Thoracic aorta (tissue), 2 donors: ENCODE results near the gene CHKA. TPM values are rescaled to one million over a fixed set of nuclear protein-coding genes. Genes with fewer than 3 reads are reported as not detected.

Experiments
- ATAC-seq: fragments of 150-250 bp; one replicate; pipeline ENCODE4 v1.8.0; 2017; ENCODE audit warnings: low read depth; ENCODE audit not compliant: insufficient number of reproducible peaks, low FRiP score
- DNase-seq: peaks from one replicate; pipeline ENCODE4 v3.0.0-alpha.2; 2020; ENCODE audit warnings: low spot score
- H3K27ac ChIP-seq, 2 donors: fragments of 200-600 bp; sonication (generic); 1 replicate in 1 of 2; 2 replicates in 1 of 2; pipeline ENCODE4 v1.5.1; 2016; ENCODE audit warnings: mild to moderate bottlenecking in 2 of 2, moderate library complexity in 2 of 2
- H3K27me3 ChIP-seq: fragments of 200-600 bp; sonication (generic); replicated peaks from 2 replicates; pipeline ENCODE4 v1.6.0; 2016; ENCODE audit warnings: mild to moderate bottlenecking; ENCODE audit not compliant: insufficient read depth
- H3K36me3 ChIP-seq: fragments of 200-600 bp; sonication (generic); one replicate; pipeline ENCODE4 v1.5.1; 2016
- H3K4me1 ChIP-seq, 2 donors: fragments of 200-600 bp; sonication (generic); 1 replicate in 1 of 2; 2 replicates in 1 of 2; pipeline versions ENCODE4 v1.5.1 to v1.6.0; 2016; ENCODE audit warnings: low read depth in 2 of 2, mild to moderate bottlenecking in 1 of 2; ENCODE audit not compliant: control insufficient read depth in 1 of 2
- H3K4me3 ChIP-seq: fragments of 200-600 bp; sonication (generic); 2 replicates; pipeline ENCODE4 v1.5.1; 2016; ENCODE audit warnings: mild to moderate bottlenecking
- H3K9me3 ChIP-seq: fragments of 200-600 bp; sonication (generic); 2 replicates; pipeline ENCODE4 v1.5.1; 2016
- CTCF ChIP-seq: fragments of 200-600 bp; sonication (generic); IDR thresholded peaks from one replicate; pipeline ENCODE4 v1.5.1; 2019; ENCODE audit warnings: antibody characterized with exemption
- total RNA-seq, 2 donors: library from RNA; depleted of rRNA; stranded (reverse); fragments of >200 nt; gene quantifications; one replicate each; pipeline versions ENCODE4 v1.1.0 to v1.2.3, GENCODE V29; 2016

CHKA gene
- total RNA-seq, result 10 to 100 TPM; 12.5 to 22.2 TPM

GRCh38 chr11:68121067-68121899 is at the start of gene CHKA:
Gene CHKA, minus strand, starts transcription at chr11:68121388. Its CDS starts 211 bp downstream, at chr11:68121177.
- TF ChIP-seq CTCF, result no peak
- DNase-seq (peak; percentile 73), ATAC-seq (peak; percentile 97)
- peak within 1 kb of the TSS; percentile 92 to 95 for H3K27ac ChIP-seq
- H3K27me3 ChIP-seq, result no peaks in the 10 kb centered on the region
- peaks cover 4 to 13% of the 10 kb centered on the region in 2 donors for H3K4me1 ChIP-seq
- no peaks in the 10 kb centered on the region for H3K36me3 ChIP-seq
- peak within 1 kb of the TSS; percentile 84 for H3K4me3 ChIP-seq
- no peaks in the 10 kb centered on the region for H3K9me3 ChIP-seq

DNA sequence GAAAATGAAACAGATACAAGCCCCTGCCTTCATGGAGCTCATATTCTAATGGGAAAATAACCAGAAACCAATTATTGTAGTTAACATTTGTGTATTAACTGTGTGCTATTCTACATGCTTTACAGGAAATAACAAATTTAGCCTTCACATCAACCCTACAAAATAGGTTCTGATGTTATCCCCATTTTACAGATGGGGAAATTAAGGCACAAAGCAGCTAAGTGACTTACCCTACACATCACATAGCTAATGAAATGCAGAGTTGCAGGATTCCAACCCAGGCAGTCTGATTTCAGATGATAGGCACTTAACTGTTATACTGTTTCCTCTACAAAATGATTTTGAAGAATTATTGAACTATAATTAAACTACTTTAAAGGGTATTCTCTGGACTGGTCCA is 48.3 kb upstream of the CHKA start:
- Histone ChIP-seq H3K4me1 (no peaks in the 10 kb centered on the region), H3K27ac (no peak overlapping the region), H3K4me3 (no peak overlapping the region), H3K9me3 (no peaks in the 10 kb centered on the region), H3K36me3 (peaks cover 62% of the 10 kb centered on the region), H3K27me3 (no peaks in the 10 kb centered on the region)
- no peak for TF ChIP-seq CTCF
- DNase-seq (no peak), ATAC-seq (no peak)

- ATAC-seq (no peak), DNase-seq (no peak)
- no peaks in the 10 kb centered on the region for H3K27me3 ChIP-seq
- H3K36me3 ChIP-seq, result peaks cover 56% of the 10 kb centered on the region
- H3K4me3 ChIP-seq, result no peak overlapping the region
- H3K9me3 ChIP-seq, result no peaks in the 10 kb centered on the region
- no peaks in the 10 kb centered on the region for H3K4me1 ChIP-seq
- TF ChIP-seq CTCF, result no peak
- no peak overlapping the region for H3K27ac ChIP-seq
Measured at GRCh38 chr11:68168694-68169093, 47.5 kb upstream of the CHKA start.

- no peak for TF ChIP-seq CTCF
- Histone ChIP-seq H3K36me3 (peaks cover 53% of the 10 kb centered on the region), H3K27me3 (no peaks in the 10 kb centered on the region), H3K4me1 (no peaks in the 10 kb centered on the region), H3K9me3 (no peaks in the 10 kb centered on the region), H3K27ac (no peak overlapping the region), H3K4me3 (no peak overlapping the region)
- no peak for DNase-seq
- ATAC-seq, result no peak
Measured at GRCh38 chr11:68167474-68167873, 46.3 kb upstream of the CHKA start.

DNA sequence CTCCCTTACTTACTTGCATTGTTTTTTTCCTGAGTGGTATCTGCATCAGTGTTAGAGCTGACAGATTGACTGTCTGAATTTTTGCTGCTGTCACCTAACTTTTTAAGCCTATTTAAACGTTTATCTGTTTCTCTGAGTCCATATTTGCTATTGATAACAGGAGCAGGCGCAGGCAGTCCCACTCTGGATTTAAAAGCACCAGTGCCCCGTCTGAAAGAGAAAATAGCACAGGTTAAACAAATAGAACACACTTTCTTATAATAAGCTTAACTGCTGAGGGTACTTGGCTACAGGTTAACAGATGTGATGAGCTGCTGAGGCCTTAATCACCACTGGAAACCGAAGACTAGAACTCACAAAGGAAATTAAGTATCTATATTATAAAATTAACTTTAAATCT is 45.8 kb upstream of the CHKA start:
- no peak for TF ChIP-seq CTCF
- no peak overlapping the region for H3K27ac ChIP-seq
- no peak for ATAC-seq
- no peaks in the 10 kb centered on the region for H3K27me3 ChIP-seq
- H3K4me1 ChIP-seq, result no peaks in the 10 kb centered on the region
- no peak for DNase-seq
- no peak overlapping the region for H3K4me3 ChIP-seq
- peaks cover 51% of the 10 kb centered on the region for H3K36me3 ChIP-seq
- H3K9me3 ChIP-seq, result no peaks in the 10 kb centered on the region
